SK-N-MC (cell line): ENCODE measurements around the gene C1RL.

Experiments
- DNase-seq: peaks from one replicate; pipeline ENCODE4 v3.0.0-alpha.2; 2011; ENCODE audit warnings: low read depth, low spot score
- H3K27ac ChIP-seq: fragments of 200-600 bp; sonication (generic); 2 replicates; pipeline ENCODE4 v1.5.1; 2016; ENCODE audit warnings: mixed run types
- H3K36me3 ChIP-seq: fragments of 200-600 bp; sonication (generic); 2 replicates; pipeline ENCODE4 v1.6.1; 2017; ENCODE audit warnings: antibody characterized with exemption, low read length, mixed read lengths; ENCODE audit not compliant: insufficient read depth
- H3K4me3 ChIP-seq: fragments of 200-600 bp; sonication (generic); 2 replicates; pipeline ENCODE4 v1.5.1; 2016
- H3K9ac ChIP-seq: fragments of 200-600 bp; sonication (generic); 2 replicates; pipeline ENCODE4 v1.8.0; 2017; ENCODE audit warnings: mixed run types, mixed read lengths; ENCODE audit not compliant: insufficient read length
- H3K9me3 ChIP-seq: fragments of 200-600 bp; sonication (generic); 2 replicates; pipeline ENCODE4 v1.6.1; 2017; ENCODE audit warnings: low read depth, mild to moderate bottlenecking, antibody characterized with exemption, low read length, moderate library complexity, mixed read lengths
- EZH2 ChIP-seq: fragments of 200-600 bp; sonication (generic); IDR thresholded peaks from one replicate; pipeline ENCODE4 v1.6.1; 2017; ENCODE audit warnings: antibody characterized with exemption
- FOXP2 ChIP-seq: optimal IDR thresholded peaks from 2 replicates; pipeline ENCODE3; 2011; ENCODE audit warnings: mild to moderate bottlenecking, moderate library complexity; ENCODE audit not compliant: insufficient read depth; ENCODE audit errors: extremely low read length, control extremely low read depth
- POLR2AphosphoS5 ChIP-seq: IDR thresholded peaks from 2 replicates; pipeline ENCODE4 v1.6.1; 2012; ENCODE audit warnings: mild to moderate bottlenecking, low read depth, low read length, borderline replicate concordance

The C1RL gene

DNA sequence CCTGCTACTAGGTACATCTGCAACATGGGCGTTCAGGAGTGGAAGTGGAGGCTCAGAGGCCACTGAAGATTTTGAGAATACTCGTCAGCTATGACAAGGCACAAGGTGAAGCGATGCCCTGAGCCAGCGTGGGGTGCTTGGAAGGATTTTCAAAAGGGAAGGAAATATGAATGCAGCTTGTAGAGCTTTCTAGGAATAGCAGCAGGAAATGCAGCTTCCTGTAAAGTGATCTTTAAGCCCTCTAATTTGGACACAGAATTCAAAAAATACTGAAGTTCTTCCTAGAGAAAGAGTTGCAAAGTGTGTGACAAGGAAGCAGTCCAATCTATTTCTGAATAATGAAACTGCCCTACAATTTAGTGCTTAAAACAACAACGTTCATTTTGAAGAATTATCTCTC, 61.7 kb downstream of the C1RL start:
- Histone ChIP-seq H3K36me3 (no peaks in the 10 kb centered on the region), H3K9me3 (no peaks in the 10 kb centered on the region), H3K9ac (no peak overlapping the region), H3K4me3 (no peak overlapping the region), H3K27ac (no peak overlapping the region)
- TF ChIP-seq FOXP2 (no peak), POLR2AphosphoS5 (no peak), EZH2 (no peak)
- DNase-seq: no peak

DNA sequence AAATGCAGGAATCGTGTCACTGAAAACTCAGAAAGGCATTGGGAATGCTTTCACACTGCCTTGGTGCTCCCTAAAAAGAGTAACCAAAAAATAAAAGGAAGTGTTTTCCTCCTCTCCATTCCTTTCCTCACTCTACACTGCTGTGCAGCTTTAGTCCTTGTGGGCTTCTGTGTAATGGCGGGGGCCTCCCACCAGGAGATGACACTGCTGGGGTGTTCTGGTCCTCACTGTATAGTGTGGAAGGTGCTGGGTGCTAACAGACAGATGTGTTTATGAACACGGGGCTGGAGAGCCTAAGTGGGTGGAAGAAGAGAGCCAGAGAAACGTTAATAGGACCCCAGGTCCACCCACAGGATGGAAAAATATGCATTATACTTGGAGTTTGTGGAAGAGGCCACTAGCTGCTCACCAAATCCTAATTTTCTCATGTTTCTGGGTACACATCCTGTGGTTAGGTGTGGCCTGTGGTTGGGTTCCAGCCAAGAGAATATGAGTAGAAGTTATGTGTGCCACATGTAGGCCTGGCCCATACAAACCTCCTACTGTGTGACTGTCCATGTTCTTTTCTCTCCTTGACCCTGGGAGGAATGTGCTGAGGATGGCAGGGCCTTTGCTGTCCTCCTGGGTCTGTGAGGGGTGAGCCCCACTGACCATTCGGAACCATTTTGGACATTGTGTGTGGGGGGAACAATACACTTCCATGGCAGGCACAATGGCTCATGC, 62.5 kb downstream of the C1RL start:
- Histone ChIP-seq H3K4me3 (no peak overlapping the region), H3K27ac (no peak overlapping the region), H3K9me3 (no peaks in the 10 kb centered on the region), H3K9ac (no peak overlapping the region), H3K36me3 (no peaks in the 10 kb centered on the region)
- no peak for DNase-seq
- TF ChIP-seq EZH2 (no peak), FOXP2 (no peak), POLR2AphosphoS5 (no peak)

GRCh38 chr12:7045913-7046312, 63.1 kb downstream of the C1RL start:
- no peak overlapping the region for H3K27ac ChIP-seq
- no peak overlapping the region for H3K9ac ChIP-seq
- H3K36me3 ChIP-seq: no peaks in the 10 kb centered on the region
- H3K4me3 ChIP-seq: no peak overlapping the region
- no peaks in the 10 kb centered on the region for H3K9me3 ChIP-seq
- DNase-seq: no peak
- no peak for TF ChIP-seq POLR2AphosphoS5
- TF ChIP-seq EZH2: no peak
- TF ChIP-seq FOXP2: no peak
